ENCODE data around the gene MATR3.
"Not testable (repeated sequence)": the region's sequence is repeated elsewhere in the genome, so short reads cannot be mapped to it uniquely, and the experiment has no call there.

MATR3 gene

GRCh38 chr5:139296198-139296597, 2.7 kb downstream of the MATR3 start:
- no peak for DNase-seq (ENCODE audit: low read depth in 3 of 3)

GRCh38 chr5:139296862-139297326, 3.4 kb downstream of the MATR3 start:
- no peak for DNase-seq (ENCODE audit: low read depth in 3 of 3)

- DNase-seq (ENCODE audit: low read depth in 3 of 3) = no peak
Measured at GRCh38 chr5:139297439-139298133, 4.0 kb downstream of the MATR3 start.

GRCh38 chr5:139298242-139298641, 4.7 kb downstream of the MATR3 start:
- DNase-seq (ENCODE audit: low read depth in 3 of 3) = no peak

GRCh38 chr5:139299486-139299885, 5.9 kb downstream of the MATR3 start:
- no peak for DNase-seq (ENCODE audit: low read depth in 3 of 3)

- DNase-seq (ENCODE audit: low read depth in 3 of 3) = no peak
Measured at GRCh38 chr5:139301808-139302499, 8.4 kb downstream of the MATR3 start.

GRCh38 chr5:139304391-139305324, 11.1 kb downstream of the MATR3 start:
- no peak for DNase-seq (ENCODE audit: low read depth in 3 of 3)

GRCh38 chr5:139306197-139306596, 12.7 kb downstream of the MATR3 start:
- DNase-seq (ENCODE audit: low read depth in 3 of 3) = no peak

- DNase-seq (ENCODE audit: low read depth in 3 of 3) = no peak
Measured at GRCh38 chr5:139306628-139307379, 13.3 kb downstream of the MATR3 start.

GRCh38 chr5:139308797-139309196, 15.3 kb downstream of the MATR3 start:
- DNase-seq (ENCODE audit: low read depth in 3 of 3) = no peak

GRCh38 chr5:139310715-139311186, 17.2 kb downstream of the MATR3 start:
- not testable (repeated sequence) for DNase-seq (ENCODE audit: low read depth in 3 of 3)

- DNase-seq (ENCODE audit: low read depth in 3 of 3) = no peak
Measured at GRCh38 chr5:139312075-139312474, 18.5 kb downstream of the MATR3 start.

GRCh38 chr5:139314276-139314675, 20.7 kb downstream of the MATR3 start:
- no peak for DNase-seq (ENCODE audit: low read depth in 3 of 3)

- no peak for DNase-seq (ENCODE audit: low read depth in 3 of 3)
Measured at GRCh38 chr5:139315056-139315615, 21.6 kb downstream of the MATR3 start.

GRCh38 chr5:139335811-139336210, 42.3 kb downstream of the MATR3 start:
- no peak for DNase-seq (ENCODE audit: low read depth in 3 of 3)

GRCh38 chr5:139340051-139340450, 46.5 kb downstream of the MATR3 start:
- no peak for DNase-seq (ENCODE audit: low read depth in 3 of 3)

GRCh38 chr5:139341187-139341688, 47.7 kb downstream of the MATR3 start:
- no peak for DNase-seq (ENCODE audit: low read depth in 3 of 3)

GRCh38 chr5:139341689-139342422, 48.3 kb downstream of the MATR3 start, which contains the start of gene PAIP2:
Gene PAIP2 (plus strand): TSS chr5:139341854. CDS start chr5:139363785, 21,931 bp downstream.
- peak; percentile 93 to 94 (median 94) for DNase-seq (ENCODE audit: low read depth in 3 of 3)

- peak in 1 of 3 experiments; percentile 61 for DNase-seq (ENCODE audit: low read depth in 3 of 3)
Measured at GRCh38 chr5:139342423-139342723, 48.8 kb downstream of the MATR3 start.

- no peak for DNase-seq (ENCODE audit: low read depth in 3 of 3)
Measured at GRCh38 chr5:139343476-139343875, 49.9 kb downstream of the MATR3 start.
